A549 (cell line): ENCODE results near the gene MACF1.

Experiments
- CTCF ChIP-seq: fragments of >200 bp; sonication (Bioruptor Twin); formaldehyde crosslinking; IDR thresholded peaks from 3 replicates; pipeline ENCODE4 v1.5.1; 2016
- EP300 ChIP-seq, 2 experiments: fragments of >200 bp; sonication (Bioruptor Twin); formaldehyde crosslinking; IDR thresholded peaks; 2 replicates in 1 of 2; 3 replicates in 1 of 2; pipeline ENCODE4 v1.6.1; 2016 to 2017
- HOXA7 ChIP-seq: fragments of 250-450 bp; sonication (Bioruptor Pico); IDR thresholded peaks from 2 replicates; pipeline ENCODE4 v1.5.0; 2020; ENCODE audit warnings: mild to moderate bottlenecking, moderate library complexity
- JUN ChIP-seq, 2 experiments: fragments of >200 bp; sonication (Bioruptor Twin); formaldehyde crosslinking; IDR thresholded peaks; 2 replicates in 1 of 2; 3 replicates in 1 of 2; pipeline ENCODE4 v1.6.1; 2016 to 2017
- JUNB ChIP-seq: fragments of >200 bp; sonication (Bioruptor Twin); formaldehyde crosslinking; IDR thresholded peaks from 2 replicates; pipeline ENCODE4 v1.6.1; 2016
- KDM5A ChIP-seq: fragments of 200-600 bp; sonication (generic); IDR thresholded peaks from 2 replicates; pipeline ENCODE4 v1.6.1; 2016; ENCODE audit warnings: antibody characterized with exemption, mild to moderate bottlenecking
- POLR2A ChIP-seq: IDR thresholded peaks from 2 replicates; pipeline ENCODE4 v1.6.1; 2012; ENCODE audit warnings: mild to moderate bottlenecking, low read length
- RARB ChIP-seq: fragments of 250-450 bp; sonication (Bioruptor Pico); IDR thresholded peaks from 2 replicates; pipeline ENCODE4 v1.8.0; 2021; ENCODE audit warnings: mild to moderate bottlenecking, moderate library complexity
- USF2 ChIP-seq: fragments of 450-650 bp; IDR thresholded peaks from 2 replicates; pipeline ENCODE4 v1.6.1; 2014; ENCODE audit warnings: antibody characterized with exemption
- TF ChIP-seq, protein P1 (sequence below): IDR thresholded peaks from 2 replicates; pipeline ENCODE4 v1.6.1; 2012
- TF ChIP-seq, protein P2 (sequence below): fragments of 200-600 bp; sonication (generic); IDR thresholded peaks from 2 replicates; pipeline ENCODE4 v1.6.1; 2016; ENCODE audit warnings: antibody characterized with exemption, mild to moderate bottlenecking, moderate library complexity

GRCh38 chr1:39407510-39407895 is 203.0 kb downstream of the MACF1 start:
- TF ChIP-seq POLR2A (no peak), HOXA7 (CRISPR knock-in tag) (no peak), CTCF (no peak), JUNB (no peak), USF2 (no peak), RARB (CRISPR knock-in tag) (no peak), KDM5A (no peak), EP300 (IDR thresholded peaks at IDR 0.05) (no peak), JUN (IDR thresholded peaks at IDR 0.05) (no peak; a peak in 1 of 5 replicates)
- TF ChIP-seq, protein P1, sequence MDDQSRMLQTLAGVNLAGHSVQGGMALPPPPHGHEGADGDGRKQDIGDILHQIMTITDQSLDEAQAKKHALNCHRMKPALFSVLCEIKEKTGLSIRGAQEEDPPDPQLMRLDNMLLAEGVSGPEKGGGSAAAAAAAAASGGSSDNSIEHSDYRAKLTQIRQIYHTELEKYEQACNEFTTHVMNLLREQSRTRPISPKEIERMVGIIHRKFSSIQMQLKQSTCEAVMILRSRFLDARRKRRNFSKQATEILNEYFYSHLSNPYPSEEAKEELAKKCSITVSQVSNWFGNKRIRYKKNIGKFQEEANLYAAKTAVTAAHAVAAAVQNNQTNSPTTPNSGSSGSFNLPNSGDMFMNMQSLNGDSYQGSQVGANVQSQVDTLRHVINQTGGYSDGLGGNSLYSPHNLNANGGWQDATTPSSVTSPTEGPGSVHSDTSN = no peak
- TF ChIP-seq, protein P2, sequence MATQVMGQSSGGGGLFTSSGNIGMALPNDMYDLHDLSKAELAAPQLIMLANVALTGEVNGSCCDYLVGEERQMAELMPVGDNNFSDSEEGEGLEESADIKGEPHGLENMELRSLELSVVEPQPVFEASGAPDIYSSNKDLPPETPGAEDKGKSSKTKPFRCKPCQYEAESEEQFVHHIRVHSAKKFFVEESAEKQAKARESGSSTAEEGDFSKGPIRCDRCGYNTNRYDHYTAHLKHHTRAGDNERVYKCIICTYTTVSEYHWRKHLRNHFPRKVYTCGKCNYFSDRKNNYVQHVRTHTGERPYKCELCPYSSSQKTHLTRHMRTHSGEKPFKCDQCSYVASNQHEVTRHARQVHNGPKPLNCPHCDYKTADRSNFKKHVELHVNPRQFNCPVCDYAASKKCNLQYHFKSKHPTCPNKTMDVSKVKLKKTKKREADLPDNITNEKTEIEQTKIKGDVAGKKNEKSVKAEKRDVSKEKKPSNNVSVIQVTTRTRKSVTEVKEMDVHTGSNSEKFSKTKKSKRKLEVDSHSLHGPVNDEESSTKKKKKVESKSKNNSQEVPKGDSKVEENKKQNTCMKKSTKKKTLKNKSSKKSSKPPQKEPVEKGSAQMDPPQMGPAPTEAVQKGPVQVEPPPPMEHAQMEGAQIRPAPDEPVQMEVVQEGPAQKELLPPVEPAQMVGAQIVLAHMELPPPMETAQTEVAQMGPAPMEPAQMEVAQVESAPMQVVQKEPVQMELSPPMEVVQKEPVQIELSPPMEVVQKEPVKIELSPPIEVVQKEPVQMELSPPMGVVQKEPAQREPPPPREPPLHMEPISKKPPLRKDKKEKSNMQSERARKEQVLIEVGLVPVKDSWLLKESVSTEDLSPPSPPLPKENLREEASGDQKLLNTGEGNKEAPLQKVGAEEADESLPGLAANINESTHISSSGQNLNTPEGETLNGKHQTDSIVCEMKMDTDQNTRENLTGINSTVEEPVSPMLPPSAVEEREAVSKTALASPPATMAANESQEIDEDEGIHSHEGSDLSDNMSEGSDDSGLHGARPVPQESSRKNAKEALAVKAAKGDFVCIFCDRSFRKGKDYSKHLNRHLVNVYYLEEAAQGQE = no peak
